Naive thymus-derived CD4-positive, alpha-beta T cell (primary cell): Measurements from ENCODE around the gene MPPED2. TPM values are rescaled to one million over a fixed set of nuclear protein-coding genes. Genes with fewer than 3 reads are reported as not detected.

Experiments
- ATAC-seq: fragments of 150-1000 bp; cut with Tn5 transposase; 2 replicates; pipeline ENCODE4 v1.10.0; 2021; ENCODE audit warnings: mild to moderate bottlenecking, moderate library complexity
- CTCF ChIA-PET: fragments of 350-600 bp; sonication (Branson Sonifier 250); formaldehyde crosslinking; loops from one replicate; lab custom pipeline; 2021; ENCODE audit warnings: antibody characterized with exemption; lab: Charles Lee
- POLR2A ChIA-PET: fragments of 350-600 bp; sonication (Branson Sonifier 250); formaldehyde crosslinking; loops from one replicate; lab custom pipeline; 2021; ENCODE audit warnings: antibody characterized with exemption, inconsistent platforms; lab: Charles Lee
- DNase-seq, 9 donors: peaks; one replicate each; pipeline versions ENCODE4 v3.0.0 to v3.0.0-alpha.2; 2020 to 2022; ENCODE audit warnings: mixed read lengths in 1 of 9
- H3K27ac ChIP-seq: one replicate; pipeline ENCODE4 v1.7.0; 2013; ENCODE audit warnings: mild to moderate bottlenecking, low read depth, low read length, moderate library complexity
- H3K27me3 ChIP-seq, 2 donors: one replicate each; pipeline ENCODE4 v1.7.0; 2013; ENCODE audit warnings: low read length in 2 of 2, mild to moderate bottlenecking in 2 of 2, moderate library complexity in 2 of 2; ENCODE audit not compliant: control insufficient read depth in 2 of 2, insufficient read depth in 2 of 2
- H3K36me3 ChIP-seq, 3 experiments: 1 replicate in 2 of 3; 2 replicates in 1 of 3; pipeline ENCODE4 v1.7.0; 2013; ENCODE audit warnings: low read length in 3 of 3, mild to moderate bottlenecking in 3 of 3, moderate library complexity in 1 of 3; ENCODE audit not compliant: insufficient read depth in 3 of 3, control insufficient read depth in 2 of 3
- H3K4me1 ChIP-seq, 2 donors: one replicate each; pipeline ENCODE4 v1.7.0; 2013; ENCODE audit warnings: low read length in 2 of 2, mild to moderate bottlenecking in 2 of 2, moderate library complexity in 1 of 2; ENCODE audit not compliant: control insufficient read depth in 2 of 2, insufficient read depth in 2 of 2
- H3K4me3 ChIP-seq: 2 replicates; pipeline ENCODE4 v1.7.0; 2013; ENCODE audit warnings: mild to moderate bottlenecking, low read length
- H3K9me3 ChIP-seq, 3 experiments: 1 replicate in 2 of 3; 2 replicates in 1 of 3; pipeline ENCODE4 v1.7.0; 2013; ENCODE audit warnings: low read length in 3 of 3; ENCODE audit not compliant: control insufficient read depth in 2 of 3
- H3K27ac Mint-ChIP-seq, 9 donors: one replicate each; pipeline ENCODE4 v1.8.0; 2020 to 2022; ENCODE audit warnings: mixed read lengths in 9 of 9, mild to moderate bottlenecking in 8 of 9, moderate library complexity in 5 of 9, inconsistent platforms in 2 of 9
- H3K27me3 Mint-ChIP-seq, 5 donors: one replicate each; pipeline ENCODE4 v1.8.0; 2021 to 2022; ENCODE audit warnings: mixed read lengths in 5 of 5, mild to moderate bottlenecking in 1 of 5
- H3K36me3 Mint-ChIP-seq, 5 donors: one replicate each; pipeline ENCODE4 v1.8.0; 2020 to 2022; ENCODE audit warnings: mixed read lengths in 5 of 5, mild to moderate bottlenecking in 3 of 5, inconsistent platforms in 1 of 5
- H3K4me1 Mint-ChIP-seq, 7 donors: one replicate each; pipeline ENCODE4 v1.8.0; 2020 to 2022; ENCODE audit warnings: mixed read lengths in 7 of 7, mild to moderate bottlenecking in 3 of 7, inconsistent platforms in 1 of 7
- H3K4me3 Mint-ChIP-seq, 10 donors: one replicate each; pipeline ENCODE4 v1.8.0; 2020 to 2022; ENCODE audit warnings: mild to moderate bottlenecking in 10 of 10, mixed read lengths in 10 of 10, moderate library complexity in 6 of 10, inconsistent platforms in 2 of 10
- H3K9me3 Mint-ChIP-seq, 11 donors: one replicate each; pipeline ENCODE4 v1.8.0; 2020 to 2022; ENCODE audit warnings: mixed read lengths in 11 of 11, mild to moderate bottlenecking in 4 of 11, inconsistent platforms in 1 of 11, moderate library complexity in 1 of 11
- intact Hi-C, 2 donors: fragments of 100-400 bp; cut with micrococcal nuclease; formaldehyde crosslinking; loops; one replicate each; pipeline ENCODE4 v1.15.1; 2023
- polyA plus RNA-seq, 2 donors: library from polyadenylated mRNA; unstranded; fragments of 300-500 nt; fragmentation: Illumina TruSeq; gene quantifications; one replicate each; pipeline ENCODE4 v1.2.3, GENCODE V29; 2021
- total RNA-seq, 6 experiments: library from RNA in 5 of 6; stranded (reverse) in 5 of 6; gene quantifications; 1 replicate in 5 of 6; 2 replicates in 1 of 6; pipeline ENCODE4 v1.2.3 and lab custom pipeline; 2021 to 2026

MPPED2 gene
- total and polyA plus RNA-seq, 7 experiments from 2014 or later = 0.09 to 3.5 (median 1.3) TPM; not detected in 2

GRCh38 chr11:30543066-30543465 is 43.1 kb downstream of the MPPED2 start:
- POLR2A ChIA-PET = no interaction called here
- no peak overlapping the region for H3K4me3 ChIP-seq
- Mint-ChIP-seq H3K27ac (no peak overlapping the region), H3K4me1 (no peaks in the 10 kb centered on the region), H3K36me3 (peaks cover 0 to 3% (median 0%) of the 10 kb centered on the region in 5 donors), H3K27me3 (peaks cover 0 to 5% (median 0%) of the 10 kb centered on the region in 5 donors), H3K9me3 (peaks cover 0 to 18% (median 0%) of the 10 kb centered on the region in 11 donors), H3K4me3 (no peak overlapping the region)
- ATAC-seq (no peak), DNase-seq (no peak)
- intact Hi-C loops = no loop called here
- H3K9me3 ChIP-seq = no peaks in the 10 kb centered on the region
- CTCF ChIA-PET = no interaction called here
- no peaks in the 10 kb centered on the region for H3K4me1 ChIP-seq
- no peaks in the 10 kb centered on the region for H3K36me3 ChIP-seq
- H3K27ac ChIP-seq = no peak overlapping the region
- no peaks in the 10 kb centered on the region for H3K27me3 ChIP-seq

DNA sequence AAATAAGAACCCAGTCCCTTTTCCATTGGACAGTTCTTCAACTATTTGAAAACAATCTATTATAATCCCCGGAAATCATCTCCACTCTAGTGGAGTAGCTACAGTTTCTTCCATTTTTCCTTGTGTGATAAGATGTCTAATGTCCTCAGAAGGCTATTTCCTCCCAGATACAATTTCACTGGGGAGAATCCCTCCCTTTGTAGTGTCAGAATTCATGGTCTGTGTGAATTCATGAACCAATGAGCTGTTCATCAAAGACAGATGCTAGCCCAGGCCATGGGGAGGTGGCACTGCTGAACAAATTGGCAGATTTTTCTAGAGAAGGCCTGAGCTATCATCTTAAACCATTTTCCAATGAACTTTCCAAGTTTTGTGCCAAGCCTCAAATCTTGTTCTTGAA is 45.4 kb downstream of the MPPED2 start:
- intact Hi-C loops = no loop called here
- Histone ChIP-seq H3K27ac (no peak overlapping the region), H3K4me3 (no peak overlapping the region), H3K27me3 (no peaks in the 10 kb centered on the region), H3K9me3 (no peaks in the 10 kb centered on the region), H3K36me3 (no peaks in the 10 kb centered on the region), H3K4me1 (no peaks in the 10 kb centered on the region)
- H3K36me3 Mint-ChIP-seq = peaks cover 0 to 3% (median 0%) of the 10 kb centered on the region in 5 donors
- H3K27me3 Mint-ChIP-seq = peaks cover 0 to 5% (median 0%) of the 10 kb centered on the region in 5 donors
- no peak overlapping the region for H3K27ac Mint-ChIP-seq
- ChIA-PET CTCF (no interaction called here), POLR2A (no interaction called here)
- H3K4me1 Mint-ChIP-seq = no peaks in the 10 kb centered on the region
- ATAC-seq (no peak), DNase-seq (no peak)
- no peak overlapping the region for H3K4me3 Mint-ChIP-seq
- H3K9me3 Mint-ChIP-seq = peaks cover 0 to 18% (median 0%) of the 10 kb centered on the region in 11 donors

DNA sequence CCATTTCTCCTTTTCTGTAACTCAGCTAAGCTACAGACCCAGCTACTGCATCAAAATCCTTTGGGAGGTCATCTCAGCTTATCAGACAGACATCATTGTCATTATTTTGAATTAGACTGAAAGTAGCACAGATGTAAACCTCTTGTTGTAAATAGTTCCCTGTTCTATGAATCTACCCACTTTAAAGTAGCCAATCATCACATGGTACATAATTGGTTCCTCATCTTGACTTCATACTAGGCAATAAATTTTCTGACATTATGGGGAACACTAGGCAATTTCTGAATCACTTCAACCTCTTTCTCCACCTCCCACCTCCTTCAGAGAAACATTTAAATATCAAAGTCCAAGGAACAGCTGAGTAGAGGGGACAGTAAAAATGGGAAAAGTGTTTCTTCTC is 47.9 kb downstream of the MPPED2 start:
- Histone ChIP-seq H3K9me3 (no peaks in the 10 kb centered on the region), H3K27me3 (no peaks in the 10 kb centered on the region), H3K27ac (no peak overlapping the region), H3K4me1 (no peaks in the 10 kb centered on the region), H3K4me3 (no peak overlapping the region), H3K36me3 (no peaks in the 10 kb centered on the region)
- no peaks in the 10 kb centered on the region for H3K4me1 Mint-ChIP-seq
- H3K27me3 Mint-ChIP-seq = no peaks in the 10 kb centered on the region
- no peaks in the 10 kb centered on the region for H3K36me3 Mint-ChIP-seq
- ATAC-seq = no peak
- CTCF ChIA-PET = no interaction called here
- no peak overlapping the region for H3K4me3 Mint-ChIP-seq
- no peak overlapping the region for H3K27ac Mint-ChIP-seq
- POLR2A ChIA-PET = no interaction called here
- DNase-seq = no peak
- intact Hi-C loops = no loop called here
- H3K9me3 Mint-ChIP-seq = peaks cover 0 to 2% (median 0%) of the 10 kb centered on the region in 11 donors

DNA sequence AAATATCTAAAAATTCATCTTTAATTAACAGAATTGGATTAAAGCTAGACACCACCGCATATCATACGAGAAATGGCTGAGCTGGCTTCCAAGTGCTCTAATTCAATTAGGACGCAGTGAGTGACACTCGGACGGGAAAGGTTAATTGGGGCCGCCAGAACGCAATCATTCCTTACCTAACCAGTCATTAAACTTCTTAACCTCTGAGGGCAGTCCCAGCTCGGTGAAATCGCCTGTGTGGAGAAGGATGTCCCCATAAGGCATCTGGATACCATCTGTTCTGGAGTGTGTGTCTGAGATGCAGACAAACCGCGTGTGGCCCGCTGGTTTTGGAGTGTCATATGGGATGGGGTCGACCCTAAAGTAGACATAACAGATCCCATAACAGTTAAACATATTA is 50.3 kb downstream of the MPPED2 start:
- H3K27ac Mint-ChIP-seq = no peak overlapping the region
- H3K4me3 Mint-ChIP-seq = no peak overlapping the region
- H3K9me3 Mint-ChIP-seq = peaks cover 0 to 2% (median 0%) of the 10 kb centered on the region in 11 donors
- DNase-seq = no peak
- no peak overlapping the region for H3K27ac ChIP-seq
- no peak overlapping the region for H3K4me3 ChIP-seq
- no peaks in the 10 kb centered on the region for H3K9me3 ChIP-seq
- intact Hi-C loops = no loop called here
- no peaks in the 10 kb centered on the region for H3K36me3 Mint-ChIP-seq
- no peaks in the 10 kb centered on the region for H3K4me1 Mint-ChIP-seq
- H3K4me1 ChIP-seq = no peaks in the 10 kb centered on the region
- no peaks in the 10 kb centered on the region for H3K27me3 ChIP-seq
- no peaks in the 10 kb centered on the region for H3K27me3 Mint-ChIP-seq
- POLR2A ChIA-PET = no interaction called here
- CTCF ChIA-PET = no interaction called here
- H3K36me3 ChIP-seq = no peaks in the 10 kb centered on the region
- ATAC-seq = no peak

DNA sequence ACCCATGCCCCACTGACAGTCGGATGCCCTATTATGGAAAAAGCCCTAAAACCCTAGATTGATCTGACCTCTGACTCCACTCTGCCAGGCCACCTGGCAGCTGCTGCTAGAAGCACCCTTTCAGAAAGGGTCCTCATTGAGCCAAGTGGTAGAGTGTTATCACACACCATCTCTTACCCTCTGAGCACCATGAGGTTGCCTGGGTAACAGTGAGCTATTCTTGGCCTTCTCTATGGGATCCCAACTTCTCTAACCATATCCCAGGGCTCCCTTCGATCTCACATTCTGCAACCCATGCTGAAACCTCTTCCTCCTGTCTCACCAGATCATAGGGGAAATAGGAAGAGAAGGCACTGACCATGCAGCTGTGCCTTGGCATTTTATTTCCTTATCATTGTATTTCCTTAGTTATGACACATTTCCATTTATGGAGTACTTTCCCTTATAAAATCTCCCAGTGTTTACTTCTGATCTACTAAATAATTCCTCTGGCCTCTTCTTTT is 52.7 kb downstream of the MPPED2 start:
- ChIA-PET POLR2A (no interaction called here), CTCF (no interaction called here)
- H3K4me3 ChIP-seq = no peak overlapping the region
- H3K27ac Mint-ChIP-seq = no peak overlapping the region
- no peak overlapping the region for H3K27ac ChIP-seq
- H3K9me3 Mint-ChIP-seq = peaks cover 0 to under 1% (median 0%) of the 10 kb centered on the region in 11 donors
- ATAC-seq = no peak
- intact Hi-C loops = no loop called here
- no peaks in the 10 kb centered on the region for H3K27me3 ChIP-seq
- H3K9me3 ChIP-seq = no peaks in the 10 kb centered on the region
- no peaks in the 10 kb centered on the region for H3K36me3 ChIP-seq
- no peaks in the 10 kb centered on the region for H3K4me1 ChIP-seq
- no peaks in the 10 kb centered on the region for H3K27me3 Mint-ChIP-seq
- no peak overlapping the region for H3K4me3 Mint-ChIP-seq
- no peaks in the 10 kb centered on the region for H3K4me1 Mint-ChIP-seq
- no peaks in the 10 kb centered on the region for H3K36me3 Mint-ChIP-seq
- DNase-seq = no peak

DNA sequence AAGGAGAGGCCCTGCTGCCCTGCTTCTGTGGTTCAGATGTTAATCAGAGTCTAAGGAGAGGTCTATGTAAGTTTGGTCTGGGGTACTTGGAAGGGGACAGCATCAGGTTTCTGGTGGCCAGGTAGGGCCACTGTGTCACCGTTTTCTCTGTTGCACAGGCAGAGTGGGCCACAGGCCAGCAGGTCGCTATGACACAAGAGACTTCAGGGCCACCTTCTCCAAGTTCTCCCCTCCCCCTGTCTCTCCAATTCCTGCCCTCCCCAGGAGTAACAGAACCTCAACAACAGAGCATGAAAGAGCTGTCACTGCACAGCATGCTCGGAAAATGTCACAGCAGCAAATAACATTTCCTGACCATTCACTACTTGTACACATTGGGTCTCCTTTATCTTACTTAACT is 58.6 kb downstream of the MPPED2 start:
- no peak for DNase-seq
- Mint-ChIP-seq H3K27ac (no peak overlapping the region), H3K4me3 (no peak overlapping the region), H3K36me3 (no peaks in the 10 kb centered on the region), H3K27me3 (no peaks in the 10 kb centered on the region), H3K4me1 (peaks cover 0 to 2% (median 0%) of the 10 kb centered on the region in 7 donors), H3K9me3 (peaks cover 0 to 2% (median 0%) of the 10 kb centered on the region in 11 donors)
- Histone ChIP-seq H3K27me3 (no peaks in the 10 kb centered on the region), H3K4me1 (no peaks in the 10 kb centered on the region), H3K4me3 (no peak overlapping the region), H3K36me3 (no peaks in the 10 kb centered on the region), H3K27ac (no peak overlapping the region), H3K9me3 (no peaks in the 10 kb centered on the region)
- CTCF ChIA-PET = no interaction called here
- intact Hi-C loops = no loop called here
- ATAC-seq = no peak
- POLR2A ChIA-PET = no interaction called here

- Mint-ChIP-seq H3K4me1 (peaks cover 0 to 2% (median 0%) of the 10 kb centered on the region in 7 donors), H3K27ac (no peak overlapping the region), H3K9me3 (peaks cover 0 to 2% (median 0%) of the 10 kb centered on the region in 11 donors), H3K4me3 (no peak overlapping the region), H3K27me3 (peaks cover 0 to 5% (median 0%) of the 10 kb centered on the region in 5 donors), H3K36me3 (no peaks in the 10 kb centered on the region)
- Histone ChIP-seq H3K27me3 (no peaks in the 10 kb centered on the region), H3K4me3 (no peak overlapping the region), H3K4me1 (no peaks in the 10 kb centered on the region), H3K36me3 (no peaks in the 10 kb centered on the region), H3K9me3 (no peaks in the 10 kb centered on the region), H3K27ac (no peak overlapping the region)
- intact Hi-C loops = no loop called here
- ATAC-seq (no peak), DNase-seq (no peak)
- CTCF ChIA-PET = no interaction called here
- POLR2A ChIA-PET = no interaction called here
Observed at GRCh38 chr11:30526558-30526957, 59.6 kb downstream of the MPPED2 start.
